GM18517 (cell line): ENCODE data around the gene CNTN5.

ENCODE experiments used
- ATAC-seq: cut with Tn5 transposase; IDR thresholded peaks from one replicate; pipeline ENCODE4 v1.9.1; 2021; ENCODE audit warnings: mild to moderate bottlenecking, moderate library complexity; ENCODE audit not compliant: unreplicated experiment

The CNTN5 gene

GRCh38 chr11:100396266-100396665, 1375.5 kb downstream of the CNTN5 start:
- no peak for ATAC-seq

DNA sequence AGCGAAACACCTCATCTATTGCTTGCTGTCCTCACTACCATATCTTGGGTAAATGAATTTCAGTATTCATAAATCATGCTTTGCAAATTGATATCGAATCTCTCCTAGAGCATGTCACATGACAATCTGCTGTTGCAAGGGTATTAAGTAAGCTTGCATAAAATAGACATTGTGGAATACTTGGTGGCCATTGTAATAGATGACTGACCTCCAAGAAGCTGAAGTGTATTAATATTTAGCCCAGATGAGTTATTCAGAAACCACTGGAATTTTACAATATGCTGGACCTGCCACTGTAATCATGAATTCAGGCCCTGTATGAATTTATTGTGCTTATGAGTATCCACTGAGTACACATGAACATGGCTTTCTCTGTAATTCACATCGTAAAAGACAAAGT, 1376.7 kb downstream of the CNTN5 start:
- no peak for ATAC-seq

DNA sequence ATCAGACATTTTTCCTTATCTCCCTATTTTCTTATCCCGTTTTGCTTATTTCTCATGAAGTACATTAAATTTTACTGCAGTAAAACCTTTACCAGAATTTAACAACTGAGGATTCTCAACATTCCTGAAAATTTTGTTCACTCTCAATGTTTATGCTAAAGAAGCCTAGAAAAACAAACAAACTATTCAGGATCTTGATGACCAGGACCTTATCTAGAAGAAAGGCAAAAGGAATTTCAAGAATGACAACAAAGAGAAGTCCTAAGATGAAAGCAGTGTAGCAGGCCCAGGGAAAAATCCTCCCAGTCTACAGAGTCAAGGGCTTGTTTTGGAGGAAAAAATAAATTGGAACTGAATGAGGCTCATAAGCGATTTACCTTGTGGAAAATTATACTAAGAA, 1383.1 kb downstream of the CNTN5 start:
- ATAC-seq: no peak

- no peak for ATAC-seq
Observed at GRCh38 chr11:100404907-100405306, 1384.2 kb downstream of the CNTN5 start.
